Spinal cord (tissue), 10 donors: Measurements from ENCODE around the gene CACNG1. TPM values are rescaled to one million over a fixed set of nuclear protein-coding genes. Genes with fewer than 3 reads are reported as not detected.

Experiments
- DNase-seq, 6 donors: peaks; one replicate each; pipeline versions ENCODE4 v3.0.0 to v3.0.0-alpha.2; 2013 to 2015; ENCODE audit warnings: low spot score in 6 of 6, low read depth in 4 of 6
- H3K27ac ChIP-seq: one replicate; pipeline ENCODE4 v1.5.1; 2013; ENCODE audit warnings: low read depth, low read length, control low read depth
- H3K27me3 ChIP-seq: one replicate; pipeline ENCODE4 v1.6.1; 2013; ENCODE audit warnings: low read length; ENCODE audit not compliant: control insufficient read depth, insufficient read depth
- H3K36me3 ChIP-seq: one replicate; pipeline ENCODE4 v1.6.1; 2013; ENCODE audit warnings: low read length; ENCODE audit not compliant: control insufficient read depth, insufficient read depth
- H3K4me1 ChIP-seq: one replicate; pipeline ENCODE4 v1.6.1; 2013; ENCODE audit warnings: low read length; ENCODE audit not compliant: control insufficient read depth, insufficient read depth
- H3K4me3 ChIP-seq: one replicate; pipeline ENCODE4 v1.5.1; 2013; ENCODE audit warnings: low read depth, low read length, control low read depth
- H3K9me3 ChIP-seq: one replicate; pipeline ENCODE4 v1.6.1; 2013; ENCODE audit warnings: low read length; ENCODE audit not compliant: control insufficient read depth, insufficient read depth
- WGBS: methylation state at CpG from one replicate; pipeline ENCODE4 v1.1.5; 2013; ENCODE audit warnings: missing lambda C conversion rate; ENCODE audit not compliant: insufficient coverage; 5-methylcytosine and 5-hydroxymethylcytosine counted together
- polyA plus RNA-seq, 2 donors: library from polyadenylated mRNA; unstranded; fragments of 120-200 nt; gene quantifications; one replicate each; pipeline ENCODE4 v1.2.1, GENCODE V29; 2013; ENCODE audit not compliant: insufficient read length in 2 of 2
- total RNA-seq, 2 donors: library from RNA; depleted of rRNA in 1 of 2; stranded (reverse); fragments of 120-200 nt in 1 of 2; fragments of >200 nt in 1 of 2; gene quantifications; one replicate each; pipeline versions ENCODE4 v1.2.3 to v1.2.4, GENCODE V29; 2013 to 2014
- donor health status: healthy.

The CACNG1 gene
- total and polyA plus RNA-seq, 4 donors = 0.20 to 2.4 (median 0.91) TPM

- Histone ChIP-seq H3K36me3 (peaks cover 84% of the 10 kb centered on the region), H3K9me3 (no peaks in the 10 kb centered on the region), H3K4me3 (no peak overlapping the region), H3K27ac (peak overlapping the region; percentile 69), H3K27me3 (no peaks in the 10 kb centered on the region), H3K4me1 (peaks cover 63% of the 10 kb centered on the region)
- WGBS = 68% methylated on average over 11 of the region's 12 CpGs
- DNase-seq = peak in 4 of 6 donors; percentile 21 to 70 (median 48)
Measured at GRCh38 chr17:67022451-67022810, 21.9 kb upstream of the CACNG1 start.

- H3K9me3 ChIP-seq = no peaks in the 10 kb centered on the region
- WGBS = 96% methylated on average over 17 of the region's 17 CpGs
- H3K4me1 ChIP-seq = peaks cover 40% of the 10 kb centered on the region
- no peaks in the 10 kb centered on the region for H3K27me3 ChIP-seq
- H3K36me3 ChIP-seq = peaks cover 78% of the 10 kb centered on the region
- no peak overlapping the region for H3K27ac ChIP-seq
- H3K4me3 ChIP-seq = no peak overlapping the region
- DNase-seq = no peak
Measured at GRCh38 chr17:67024736-67025135, 19.6 kb upstream of the CACNG1 start.

- Histone ChIP-seq H3K4me3 (no peak overlapping the region), H3K4me1 (peaks cover 34% of the 10 kb centered on the region), H3K9me3 (no peaks in the 10 kb centered on the region), H3K36me3 (peaks cover 74% of the 10 kb centered on the region), H3K27ac (no peak overlapping the region), H3K27me3 (no peaks in the 10 kb centered on the region)
- 96% methylated on average over 20 of the region's 20 CpGs for WGBS
- DNase-seq = no peak
Measured at GRCh38 chr17:67025216-67025792, 19.1 kb upstream of the CACNG1 start.

- no peak for DNase-seq
- WGBS = 100% methylated on average over 2 of the region's 2 CpGs
- H3K4me3 ChIP-seq = no peak overlapping the region
- H3K27me3 ChIP-seq = no peaks in the 10 kb centered on the region
- peaks cover 74% of the 10 kb centered on the region for H3K36me3 ChIP-seq
- peaks cover 26% of the 10 kb centered on the region for H3K4me1 ChIP-seq
- no peaks in the 10 kb centered on the region for H3K9me3 ChIP-seq
- H3K27ac ChIP-seq = no peak overlapping the region
Measured at GRCh38 chr17:67026341-67026740, 18.0 kb upstream of the CACNG1 start.

- peaks cover 74% of the 10 kb centered on the region for H3K36me3 ChIP-seq
- DNase-seq = no peak
- WGBS = 89% methylated on average over 12 of the region's 12 CpGs
Measured at GRCh38 chr17:67027031-67027628, 17.2 kb upstream of the CACNG1 start.

GRCh38 chr17:67030641-67031040 is 13.7 kb upstream of the CACNG1 start:
- 91% methylated on average over 21 of the region's 21 CpGs for WGBS
- H3K36me3 ChIP-seq = peaks cover 65% of the 10 kb centered on the region
- no peak overlapping the region for H3K4me3 ChIP-seq
- no peaks in the 10 kb centered on the region for H3K9me3 ChIP-seq
- H3K27me3 ChIP-seq = no peaks in the 10 kb centered on the region
- DNase-seq = no peak
- no peak overlapping the region for H3K27ac ChIP-seq
- no peaks in the 10 kb centered on the region for H3K4me1 ChIP-seq

More at GRCh38 chr17:67027031-67027628, 17.2 kb upstream of the CACNG1 start:
- Histone ChIP-seq H3K9me3 (no peaks in the 10 kb centered on the region), H3K4me1 (peaks cover 18% of the 10 kb centered on the region), H3K27ac (no peak overlapping the region), H3K4me3 (no peak overlapping the region), H3K27me3 (no peaks in the 10 kb centered on the region)

GRCh38 chr17:67032382-67032781 is 12.0 kb upstream of the CACNG1 start:
- WGBS = 91% methylated on average over 14 of the region's 14 CpGs
- DNase-seq = no peak
- no peak overlapping the region for H3K27ac ChIP-seq
- no peaks in the 10 kb centered on the region for H3K4me1 ChIP-seq
- H3K27me3 ChIP-seq = no peaks in the 10 kb centered on the region
- H3K9me3 ChIP-seq = no peaks in the 10 kb centered on the region
- no peak overlapping the region for H3K4me3 ChIP-seq
- peaks cover 48% of the 10 kb centered on the region for H3K36me3 ChIP-seq

GRCh38 chr17:67032985-67033384 is 11.4 kb upstream of the CACNG1 start:
- Histone ChIP-seq H3K27me3 (no peaks in the 10 kb centered on the region), H3K9me3 (no peaks in the 10 kb centered on the region), H3K4me1 (no peaks in the 10 kb centered on the region), H3K27ac (no peak overlapping the region), H3K36me3 (peaks cover 45% of the 10 kb centered on the region), H3K4me3 (no peak overlapping the region)
- 100% methylated on average over 6 of the region's 13 CpGs for WGBS
- DNase-seq = no peak

- H3K4me3 ChIP-seq = no peak overlapping the region
- 96% methylated on average over 9 of the region's 9 CpGs for WGBS
- no peaks in the 10 kb centered on the region for H3K4me1 ChIP-seq
- H3K27ac ChIP-seq = no peak overlapping the region
- DNase-seq = no peak
- peaks cover 43% of the 10 kb centered on the region for H3K36me3 ChIP-seq
- H3K27me3 ChIP-seq = no peaks in the 10 kb centered on the region
- H3K9me3 ChIP-seq = no peaks in the 10 kb centered on the region
Measured at GRCh38 chr17:67033613-67034012, 10.7 kb upstream of the CACNG1 start.
